HepG2 (cell line): ENCODE results near the gene NPHS1. TPM values are rescaled to one million over a fixed set of nuclear protein-coding genes. Genes with fewer than 3 reads are reported as not detected.

Source experiments
- CCAR2 ChIP-seq: fragments of 200-400 bp; formaldehyde crosslinking; optimal IDR thresholded peaks from 2 replicates; pipeline ENCODE3; 2018; ENCODE audit warnings: low read depth, mild to moderate bottlenecking, low read length, moderate library complexity
- ISX ChIP-seq: sonication (generic); formaldehyde crosslinking; conservative IDR thresholded peaks from 2 replicates; pipeline ENCODE4 v1.5.0; 2020; ENCODE audit warnings: missing genetic modification reagents
- KDM3A ChIP-seq: IDR thresholded peaks from 2 replicates; pipeline ENCODE4 v1.6.1; 2018; ENCODE audit warnings: low read depth, missing compliant biosample characterization
- MAF1 ChIP-seq: sonication (generic); formaldehyde crosslinking; IDR thresholded peaks from 2 replicates; pipeline ENCODE4 v1.5.0; 2020; ENCODE audit warnings: missing genetic modification reagents, borderline replicate concordance
- MED1 ChIP-seq: sonication (generic); formaldehyde crosslinking; IDR thresholded peaks from 2 replicates; pipeline ENCODE4 v1.4.0; 2020; ENCODE audit warnings: missing genetic modification reagents
- ONECUT2 ChIP-seq: sonication (generic); formaldehyde crosslinking; IDR thresholded peaks from 2 replicates; pipeline ENCODE4 v1.4.0; 2020; ENCODE audit warnings: missing genetic modification reagents
- PATZ1 ChIP-seq: sonication (generic); formaldehyde crosslinking; IDR thresholded peaks from 2 replicates; pipeline ENCODE4 v1.4.0; 2020; ENCODE audit warnings: missing genetic modification reagents
- SALL1 ChIP-seq: sonication (generic); formaldehyde crosslinking; IDR thresholded peaks from 2 replicates; pipeline ENCODE4 v1.8.0; 2022; ENCODE audit warnings: mild to moderate bottlenecking, missing genetic modification reagents
- SIX4 ChIP-seq: sonication (generic); formaldehyde crosslinking; IDR thresholded peaks from 2 replicates; pipeline ENCODE4 v1.4.0; 2020; ENCODE audit warnings: missing genetic modification reagents
- SNAPC2 ChIP-seq: sonication (generic); formaldehyde crosslinking; IDR thresholded peaks from 2 replicates; pipeline ENCODE4 v1.8.1; 2022; ENCODE audit warnings: mild to moderate bottlenecking, missing genetic modification reagents
- TCF12 ChIP-seq, 2 experiments: fragments of 450-650 bp in 1 of 2; sonication (generic) in 1 of 2; formaldehyde crosslinking in 1 of 2; IDR thresholded peaks; 2 replicates each; pipeline versions ENCODE4 v1.6.1 to v1.8.0; 2017 to 2022; ENCODE audit warnings: antibody characterized with exemption in 1 of 2, mild to moderate bottlenecking in 1 of 2, missing genetic modification reagents in 1 of 2, moderate library complexity in 1 of 2
- THAP9 ChIP-seq: sonication (generic); formaldehyde crosslinking; IDR thresholded peaks from 2 replicates; pipeline ENCODE4; 2020; ENCODE audit warnings: missing genetic modification reagents, mild to moderate bottlenecking, borderline replicate concordance
- ZFP82 ChIP-seq: sonication (generic); formaldehyde crosslinking; IDR thresholded peaks from 2 replicates; pipeline ENCODE4 v1.5.1; 2020; ENCODE audit warnings: mild to moderate bottlenecking, missing genetic modification reagents, borderline replicate concordance
- ZNF160 ChIP-seq: sonication (generic); formaldehyde crosslinking; IDR thresholded peaks from 2 replicates; pipeline ENCODE4 v1.8.0; 2022; ENCODE audit warnings: mild to moderate bottlenecking, inconsistent platforms, missing genetic modification reagents
- ZNF335 ChIP-seq: sonication (generic); formaldehyde crosslinking; IDR thresholded peaks from 2 replicates; pipeline ENCODE4 v1.4.0; 2020; ENCODE audit warnings: missing genetic modification reagents
- ZNF33B ChIP-seq: sonication (generic); formaldehyde crosslinking; IDR thresholded peaks from 2 replicates; pipeline ENCODE4 v1.5.1; 2020; ENCODE audit warnings: mild to moderate bottlenecking, missing genetic modification reagents
- ZNF607 ChIP-seq: sonication (generic); formaldehyde crosslinking; IDR thresholded peaks from 2 replicates; pipeline ENCODE4 v1.5.1; 2020; ENCODE audit warnings: missing genetic modification reagents, mild to moderate bottlenecking, borderline replicate concordance
- ZNF619 ChIP-seq: sonication (generic); formaldehyde crosslinking; IDR thresholded peaks from 2 replicates; pipeline ENCODE4 v1.4.0; 2020; ENCODE audit warnings: mild to moderate bottlenecking, missing genetic modification reagents
- ZNF749 ChIP-seq: sonication (generic); formaldehyde crosslinking; IDR thresholded peaks from 2 replicates; pipeline ENCODE4 v1.8.0; 2022; ENCODE audit warnings: mild to moderate bottlenecking, missing genetic modification reagents, moderate library complexity, borderline replicate concordance
- polyA plus RNA-seq, 8 experiments: library from polyadenylated mRNA; depleted of rRNA in 3 of 8; stranded (reverse) in 7 of 8; unstranded in 1 of 8; fragments of >200 nt; fragmentation: Illumina TruSeq in 4 of 8; extraction: Trizol in 4 of 8; gene quantifications; 2 replicates each; pipeline versions ENCODE4 v1.2.1 to v1.2.3, GENCODE V29; 2011 to 2016; ENCODE audit warnings: low read depth in 4 of 8, missing spikeins in 1 of 8, mixed read lengths in 1 of 8; ENCODE audit not compliant: insufficient read depth in 1 of 8
- total RNA-seq, 5 experiments: library from RNA; depleted of rRNA; stranded (reverse); fragments of >200 nt; fragmentation: Illumina TruSeq; extraction: Trizol; gene quantifications; 2 replicates each; pipeline ENCODE4 v1.2.3, GENCODE V29; 2016; ENCODE audit warnings: low read depth in 1 of 5
- TF ChIP-seq, protein P1 (sequence below): IDR thresholded peaks from 2 replicates; pipeline ENCODE4 v1.6.1; 2016
- TF ChIP-seq, protein P2 (sequence below): sonication (generic); formaldehyde crosslinking; IDR thresholded peaks from 2 replicates; pipeline ENCODE4 v1.5.0; 2020; ENCODE audit warnings: mild to moderate bottlenecking, missing genetic modification reagents
- TF ChIP-seq, protein P3 (sequence below): sonication (generic); formaldehyde crosslinking; IDR thresholded peaks from 2 replicates; pipeline ENCODE4 v1.5.1; 2020; ENCODE audit warnings: mild to moderate bottlenecking, missing genetic modification reagents, moderate library complexity

The NPHS1 gene
- total and polyA plus RNA-seq, 2 of the 13 experiments (the other 11 are each of a cell fraction or from before 2014, with no cell fraction given), result not detected

GRCh38 chr19:35790981-35791813 lies 61.1 kb downstream of the NPHS1 start (continued):
- TF ChIP-seq THAP9 (CRISPR knock-in tag) (no peak), MED1 (CRISPR knock-in tag) (no peak), ZNF33B (CRISPR knock-in tag) (0 out of 2 replicates have a peak, but pooled peaks have one; percentile 23), SIX4 (CRISPR knock-in tag) (no peak), ZNF335 (CRISPR knock-in tag) (no peak), ZNF607 (CRISPR knock-in tag) (no peak), ONECUT2 (CRISPR knock-in tag) (no peak), ZNF749 (CRISPR knock-in tag) (no peak), TCF12 (IDR thresholded peaks at IDR 0.05) (no peak), TCF12 (CRISPR knock-in tag; IDR thresholded peaks at IDR 0.05) (no peak), ZFP82 (no peak), CCAR2 (no peak), SALL1 (CRISPR knock-in tag) (0 out of 2 replicates have a peak, but pooled peaks have one; percentile 26), ISX (CRISPR knock-in tag) (no peak), ZNF160 (no peak), MAF1 (no peak), ZNF619 (CRISPR knock-in tag) (no peak), KDM3A (CRISPR knock-in tag) (no peak), PATZ1 (CRISPR knock-in tag) (peak; percentile 39; the same call in 1 of the 2 replicates), SNAPC2 (CRISPR knock-in tag) (no peak)
- TF ChIP-seq, protein P1, sequence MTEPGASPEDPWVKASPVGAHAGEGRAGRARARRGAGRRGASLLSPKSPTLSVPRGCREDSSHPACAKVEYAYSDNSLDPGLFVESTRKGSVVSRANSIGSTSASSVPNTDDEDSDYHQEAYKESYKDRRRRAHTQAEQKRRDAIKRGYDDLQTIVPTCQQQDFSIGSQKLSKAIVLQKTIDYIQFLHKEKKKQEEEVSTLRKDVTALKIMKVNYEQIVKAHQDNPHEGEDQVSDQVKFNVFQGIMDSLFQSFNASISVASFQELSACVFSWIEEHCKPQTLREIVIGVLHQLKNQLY (CRISPR knock-in tag), result no peak
- TF ChIP-seq, protein P2, sequence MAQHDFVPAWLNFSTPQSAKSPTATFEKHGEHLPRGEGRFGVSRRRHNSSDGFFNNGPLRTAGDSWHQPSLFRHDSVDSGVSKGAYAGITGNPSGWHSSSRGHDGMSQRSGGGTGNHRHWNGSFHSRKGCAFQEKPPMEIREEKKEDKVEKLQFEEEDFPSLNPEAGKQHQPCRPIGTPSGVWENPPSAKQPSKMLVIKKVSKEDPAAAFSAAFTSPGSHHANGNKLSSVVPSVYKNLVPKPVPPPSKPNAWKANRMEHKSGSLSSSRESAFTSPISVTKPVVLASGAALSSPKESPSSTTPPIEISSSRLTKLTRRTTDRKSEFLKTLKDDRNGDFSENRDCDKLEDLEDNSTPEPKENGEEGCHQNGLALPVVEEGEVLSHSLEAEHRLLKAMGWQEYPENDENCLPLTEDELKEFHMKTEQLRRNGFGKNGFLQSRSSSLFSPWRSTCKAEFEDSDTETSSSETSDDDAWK (CRISPR knock-in tag), result no peak
- TF ChIP-seq, protein P3, sequence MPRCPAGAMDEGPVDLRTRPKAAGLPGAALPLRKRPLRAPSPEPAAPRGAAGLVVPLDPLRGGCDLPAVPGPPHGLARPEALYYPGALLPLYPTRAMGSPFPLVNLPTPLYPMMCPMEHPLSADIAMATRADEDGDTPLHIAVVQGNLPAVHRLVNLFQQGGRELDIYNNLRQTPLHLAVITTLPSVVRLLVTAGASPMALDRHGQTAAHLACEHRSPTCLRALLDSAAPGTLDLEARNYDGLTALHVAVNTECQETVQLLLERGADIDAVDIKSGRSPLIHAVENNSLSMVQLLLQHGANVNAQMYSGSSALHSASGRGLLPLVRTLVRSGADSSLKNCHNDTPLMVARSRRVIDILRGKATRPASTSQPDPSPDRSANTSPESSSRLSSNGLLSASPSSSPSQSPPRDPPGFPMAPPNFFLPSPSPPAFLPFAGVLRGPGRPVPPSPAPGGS (CRISPR knock-in tag), result 0 out of 2 replicates have a peak, but pooled peaks have one; percentile 41
